GM18870 (cell line): Measurements from ENCODE around the gene ARMC6.
A peak's percentile ranks its signal among the peaks of the same experiment; 100 is the strongest.
"Not testable (repeated sequence)": the region's sequence is repeated elsewhere in the genome, so short reads cannot be mapped to it uniquely, and the experiment has no call there.

ENCODE experiments used
- ATAC-seq: cut with Tn5 transposase; IDR thresholded peaks from one replicate; pipeline ENCODE4 v1.9.1; 2021; ENCODE audit warnings: moderate library complexity; ENCODE audit not compliant: unreplicated experiment

ARMC6 gene

GRCh38 chr19:19022380-19022961 lies 10.9 kb upstream of the ARMC6 start:
- ATAC-seq: no peak

GRCh38 chr19:19023376-19023775 lies 10.0 kb upstream of the ARMC6 start:
- ATAC-seq: not testable (repeated sequence)

- no peak for ATAC-seq
Observed at GRCh38 chr19:19025861-19026260, 7.5 kb upstream of the ARMC6 start.

- ATAC-seq: no peak
Observed at GRCh38 chr19:19026299-19026971, 7.0 kb upstream of the ARMC6 start.

- ATAC-seq: no peak
Observed at GRCh38 chr19:19027228-19027627, 6.2 kb upstream of the ARMC6 start.

- ATAC-seq: no peak
Observed at GRCh38 chr19:19028526-19028925, 4.9 kb upstream of the ARMC6 start.

GRCh38 chr19:19031891-19032290 lies 1.5 kb upstream of the ARMC6 start:
- no peak for ATAC-seq

- peak; percentile 31 for ATAC-seq
Observed at GRCh38 chr19:19032420-19033175, 805 bp upstream of the ARMC6 start.

GRCh38 chr19:19033176-19033425 lies 302 bp upstream of the ARMC6 start:
- peak; percentile 15 for ATAC-seq

- peak; percentile 33 for ATAC-seq
Observed at GRCh38 chr19:19034204-19034624, 811 bp downstream of the ARMC6 start.

- ATAC-seq: no peak
Observed at GRCh38 chr19:19039901-19040300, 6.5 kb downstream of the ARMC6 start.

- no peak for ATAC-seq
Observed at GRCh38 chr19:19040417-19040816, 7.0 kb downstream of the ARMC6 start.

- ATAC-seq: no peak
Observed at GRCh38 chr19:19042732-19043280, 9.4 kb downstream of the ARMC6 start.

GRCh38 chr19:19043481-19043880 lies 10.1 kb downstream of the ARMC6 start:
- ATAC-seq: no peak

GRCh38 chr19:19043881-19044280 lies 10.5 kb downstream of the ARMC6 start:
- ATAC-seq: no peak

GRCh38 chr19:19049406-19049805 lies 16.0 kb downstream of the ARMC6 start:
- no peak for ATAC-seq

GRCh38 chr19:19050104-19050503 lies 16.7 kb downstream of the ARMC6 start:
- no peak for ATAC-seq

GRCh38 chr19:19050731-19051130 lies 17.3 kb downstream of the ARMC6 start:
- ATAC-seq: no peak

GRCh38 chr19:19051478-19052213 lies 18.2 kb downstream of the ARMC6 start:
- no peak for ATAC-seq

- ATAC-seq: no peak
Observed at GRCh38 chr19:19052921-19053320, 19.5 kb downstream of the ARMC6 start.

GRCh38 chr19:19053508-19054314 lies 20.3 kb downstream of the ARMC6 start:
- no peak for ATAC-seq
